Colonic mucosa (tissue), 4 donors: ENCODE data around the gene MRPL53. TPM values are rescaled to one million over a fixed set of nuclear protein-coding genes. Genes with fewer than 3 reads are reported as not detected.
A peak's percentile ranks its signal among the peaks of the same experiment; 100 is the strongest.
"Not testable (repeated sequence)": the region's sequence is repeated elsewhere in the genome, so short reads cannot be mapped to it uniquely, and the experiment has no call there.

ENCODE experiments used
- DNase-seq: peaks from one replicate; pipeline ENCODE4 v3.0.0-alpha.2; 2020
- H3K27ac ChIP-seq: fragments of 200-600 bp; one replicate; pipeline ENCODE4 v1.8.0; 2021
- H3K27me3 ChIP-seq: fragments of 200-600 bp; one replicate; pipeline ENCODE4 v1.8.0; 2021
- H3K36me3 ChIP-seq: fragments of 200-600 bp; one replicate; pipeline ENCODE4 v1.8.0; 2021
- H3K4me1 ChIP-seq: fragments of 200-600 bp; one replicate; pipeline ENCODE4 v1.8.0; 2021; ENCODE audit warnings: mild to moderate bottlenecking
- H3K4me3 ChIP-seq: fragments of 200-600 bp; one replicate; pipeline ENCODE4 v1.8.0; 2021
- H3K9ac ChIP-seq, 2 donors: one replicate each; pipeline ENCODE4 v1.7.0; 2013; ENCODE audit warnings: control low read depth in 2 of 2, low read depth in 2 of 2, low read length in 2 of 2
- H3K9me3 ChIP-seq: fragments of 200-600 bp; one replicate; pipeline ENCODE4 v1.8.0; 2021
- CTCF ChIP-seq: fragments of 200-600 bp; IDR thresholded peaks from one replicate; pipeline ENCODE4 v1.8.0; 2022; ENCODE audit warnings: antibody characterized with exemption, mild to moderate bottlenecking
- intact Hi-C: fragments of 100-400 bp; cut with DNase I; formaldehyde crosslinking; loops from one replicate; pipeline ENCODE4 v1.14.1; 2022
- total RNA-seq, 2 donors: library from RNA; stranded (reverse); fragmentation: NEBNext Ultra II Directional in 1 of 2; extraction: Animal tissue kit (Norgen Biotek cat#: 25700) in 1 of 2; gene quantifications; one replicate each; pipeline ENCODE4 v1.2.1, GENCODE V29; 2021
- donor health status: healthy.
- donor health status: DM: no; HTN: no; CAD: no.
- donor health status: DM: no; HTN: no; CAD: no.

The MRPL53 gene
- total RNA-seq, 2 donors from 2014 or later, result 64.6 to 90.3 TPM

- TF ChIP-seq CTCF, result no peak
- Histone ChIP-seq H3K9ac (peak overlapping the region; percentile 79 to 80), H3K27me3 (no peaks in the 10 kb centered on the region), H3K4me3 (peak overlapping the region; percentile 86), H3K4me1 (peaks cover 16% of the 10 kb centered on the region), H3K36me3 (no peaks in the 10 kb centered on the region), H3K27ac (no peak overlapping the region), H3K9me3 (no peaks in the 10 kb centered on the region)
- DNase-seq, result no peak
- intact Hi-C loops, result loop anchor here (5.0 to 10.0 kb wide), 2 partner anchors 51 to 393 kb away; no protein-coding TSS in a partner anchor
These were observed 9.0 kb upstream of the MRPL53 start for GRCh38 chr2:74481431-74481830.

DNA sequence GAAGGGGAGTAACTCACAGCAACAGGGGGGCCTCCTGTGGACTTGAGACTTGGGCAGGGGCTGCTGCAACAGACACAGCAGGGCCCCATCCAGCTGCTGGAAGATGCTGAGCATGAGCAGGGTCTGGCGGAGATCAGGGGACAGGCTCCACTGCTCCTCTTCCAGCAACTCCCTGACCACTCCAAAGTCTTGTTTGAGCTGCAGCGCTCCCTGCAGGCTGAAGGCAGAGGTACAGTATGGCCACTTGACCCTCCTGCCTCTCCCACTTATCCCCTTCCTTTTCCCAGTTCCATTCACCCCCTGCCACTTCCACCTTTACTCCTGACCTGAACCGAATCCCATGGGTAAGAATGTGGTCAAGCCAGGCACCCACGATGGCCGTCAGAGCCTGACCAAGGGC, 2.4 kb upstream of the MRPL53 start:
- DNase-seq, result no peak

GRCh38 chr2:74474481-74474880, 2.0 kb upstream of the MRPL53 start:
- Histone ChIP-seq H3K27me3 (no peaks in the 10 kb centered on the region), H3K27ac (no peak overlapping the region), H3K4me3 (no peak overlapping the region), H3K36me3 (peaks cover 4% of the 10 kb centered on the region), H3K9ac (no peak overlapping the region), H3K9me3 (no peaks in the 10 kb centered on the region), H3K4me1 (peaks cover 9% of the 10 kb centered on the region)
- intact Hi-C loops, result no loop called here
- TF ChIP-seq CTCF, result no peak
- no peak for DNase-seq

More for the DNA sequence above, 2.4 kb upstream of the MRPL53 start:
- Histone ChIP-seq H3K9ac (no peak overlapping the region), H3K4me3 (no peak overlapping the region), H3K36me3 (peaks cover 4% of the 10 kb centered on the region), H3K9me3 (no peaks in the 10 kb centered on the region), H3K27me3 (no peaks in the 10 kb centered on the region), H3K27ac (no peak overlapping the region), H3K4me1 (peaks cover 9% of the 10 kb centered on the region)
- intact Hi-C loops, result no loop called here
- TF ChIP-seq CTCF, result no peak

GRCh38 chr2:74472945-74473258, 422 bp upstream of the MRPL53 start:
- Histone ChIP-seq H3K4me3 (peak overlapping the region; percentile 55), H3K36me3 (peaks cover 4% of the 10 kb centered on the region), H3K9me3 (no peaks in the 10 kb centered on the region), H3K9ac (peak overlapping the region; percentile 69 to 96), H3K27me3 (no peaks in the 10 kb centered on the region), H3K4me1 (peaks cover 9% of the 10 kb centered on the region), H3K27ac (peak overlapping the region; percentile 88)
- intact Hi-C loops, result no loop called here
- TF ChIP-seq CTCF, result no peak
- DNase-seq, result no peak

- DNase-seq, result no peak
- Histone ChIP-seq H3K27ac (peak overlapping the region; percentile 88), H3K9ac (peak overlapping the region; percentile 84 to 96), H3K4me1 (peaks cover 9% of the 10 kb centered on the region), H3K4me3 (peak overlapping the region; percentile 55), H3K27me3 (no peaks in the 10 kb centered on the region), H3K36me3 (peaks cover 4% of the 10 kb centered on the region), H3K9me3 (no peaks in the 10 kb centered on the region)
- TF ChIP-seq CTCF, result no peak
- intact Hi-C loops, result no loop called here
These were observed 981 bp downstream of the MRPL53 start for GRCh38 chr2:74471332-74472065.

DNA sequence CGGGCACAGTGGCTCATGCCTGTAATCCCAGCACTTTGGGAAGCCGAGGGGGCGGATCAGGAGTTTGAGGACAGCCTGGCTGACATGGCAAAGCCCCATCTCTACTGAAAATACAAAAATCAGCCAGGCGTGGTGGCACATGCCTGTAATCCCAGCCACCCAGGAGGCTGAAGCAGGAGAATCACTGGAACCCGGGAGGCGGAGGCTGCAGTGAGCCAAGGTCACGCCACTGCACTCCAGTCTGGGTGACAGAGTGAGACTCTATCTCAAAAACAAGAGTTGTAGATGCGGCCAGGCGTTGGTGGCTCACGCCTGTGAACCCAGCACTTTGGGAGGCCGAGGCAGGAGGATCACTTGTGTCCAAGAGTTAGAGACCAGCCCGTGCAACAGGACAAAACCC, 1.7 kb downstream of the MRPL53 start:
- H3K36me3 ChIP-seq, H3K27ac ChIP-seq, H3K27me3 ChIP-seq, H3K9me3 ChIP-seq, DNase-seq, H3K9ac ChIP-seq, H3K4me1 ChIP-seq, H3K4me3 ChIP-seq, intact Hi-C loops: not testable (repeated sequence)
